Uterus (tissue), 2 donors: ENCODE measurements around the gene CHST11.

Experiments
- CTCF ChIP-seq, 4 experiments: fragments of 200-600 bp in 2 of 4; fragments of 450-650 bp in 2 of 4; sonication (generic) in 2 of 4; IDR thresholded peaks; one replicate each; pipeline ENCODE4 v1.5.1; 2016 to 2019; ENCODE audit warnings: antibody characterized with exemption in 4 of 4, mild to moderate bottlenecking in 2 of 4, moderate library complexity in 1 of 4
- POLR2A ChIP-seq, 2 donors: fragments of 450-650 bp; IDR thresholded peaks; one replicate each; pipeline ENCODE4 v1.6.1; 2016; ENCODE audit warnings: antibody characterized with exemption in 2 of 2, mild to moderate bottlenecking in 1 of 2, moderate library complexity in 1 of 2

DNA sequence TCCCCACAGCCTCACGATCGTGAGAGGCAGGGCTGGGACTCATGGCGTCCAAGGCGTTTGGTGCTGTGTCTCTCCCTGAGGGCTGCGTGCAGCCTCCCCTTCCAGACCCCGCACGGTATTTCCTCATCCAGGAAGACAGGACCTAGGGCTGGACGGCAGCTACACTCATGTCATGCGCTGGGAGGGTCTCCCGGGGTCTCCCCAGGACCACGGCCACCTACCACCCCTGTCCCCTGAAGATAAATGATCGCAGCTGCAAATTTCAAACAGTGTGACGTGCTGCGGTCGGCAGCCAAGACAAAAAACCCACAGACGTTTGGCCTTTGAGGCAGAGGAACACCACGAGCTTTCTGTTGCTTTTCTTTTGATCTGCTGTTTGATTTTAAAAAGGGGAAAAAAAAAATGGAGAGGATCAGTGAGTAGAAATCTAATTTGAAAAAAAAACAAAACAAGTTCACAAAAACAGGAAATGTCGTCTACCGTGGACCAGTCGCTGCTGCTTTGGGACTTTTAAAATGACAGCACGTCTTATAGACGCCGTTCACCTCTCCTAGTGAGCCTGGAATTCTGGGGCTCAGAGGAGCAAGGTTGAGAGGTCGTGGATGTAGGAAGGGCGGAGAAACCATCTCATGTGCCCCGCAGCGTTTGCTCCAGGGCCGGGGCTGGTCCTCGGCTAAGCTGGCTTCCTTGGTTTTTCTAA, 263.7 kb downstream of the CHST11 start:
- TF ChIP-seq CTCF (IDR thresholded peaks at IDR 0.05) (no peak), POLR2A (IDR thresholded peaks at IDR 0.05) (no peak)
